Endodermal cell (in vitro differentiated cells): ENCODE results near the gene RHBDF2. TPM values are rescaled to one million over a fixed set of nuclear protein-coding genes. Genes with fewer than 3 reads are reported as not detected.

Experiments
- DNase-seq: peaks from one replicate; pipeline ENCODE4 v3.0.0-alpha.2; 2017
- H3K27ac ChIP-seq: 2 replicates; pipeline ENCODE4 v1.5.1; 2013; ENCODE audit warnings: mild to moderate bottlenecking, low read depth, low read length, moderate library complexity
- H3K27me3 ChIP-seq: 2 replicates; pipeline ENCODE4 v1.6.1; 2013; ENCODE audit warnings: mild to moderate bottlenecking, low read length, moderate library complexity; ENCODE audit not compliant: insufficient read depth, control insufficient read depth, poor library complexity, severe bottlenecking
- H3K36me3 ChIP-seq: 2 replicates; pipeline ENCODE4 v1.7.0; 2013; ENCODE audit warnings: mild to moderate bottlenecking, low read length, moderate library complexity; ENCODE audit not compliant: control insufficient read depth, insufficient read depth
- H3K4me1 ChIP-seq: one replicate; pipeline ENCODE4 v1.7.0; 2013; ENCODE audit warnings: low read length; ENCODE audit not compliant: control insufficient read depth, insufficient read depth
- H3K4me3 ChIP-seq: 2 replicates; pipeline ENCODE4 v1.5.1; 2013; ENCODE audit warnings: mild to moderate bottlenecking, low read length, moderate library complexity
- H3K9ac ChIP-seq: 2 replicates; pipeline ENCODE4 v1.6.1; 2013; ENCODE audit warnings: mild to moderate bottlenecking, low read length, moderate library complexity; ENCODE audit not compliant: poor library complexity, severe bottlenecking; ENCODE audit errors: extremely low read depth
- H3K9me3 ChIP-seq: 2 replicates; pipeline ENCODE4 v1.6.1; 2013; ENCODE audit warnings: mild to moderate bottlenecking, low read length, moderate library complexity; ENCODE audit not compliant: control insufficient read depth
- H3K27ac Mint-ChIP-seq: 2 replicates; pipeline ENCODE4 v1.8.0; 2020; ENCODE audit warnings: mixed read lengths
- H3K27me3 Mint-ChIP-seq: 2 replicates; pipeline ENCODE4 v1.8.0; 2021; ENCODE audit warnings: mild to moderate bottlenecking, mixed read lengths; ENCODE audit not compliant: insufficient read depth
- H3K36me3 Mint-ChIP-seq: 2 replicates; pipeline ENCODE4 v1.8.0; 2020; ENCODE audit warnings: low read depth, mixed read lengths
- H3K4me1 Mint-ChIP-seq: 2 replicates; pipeline ENCODE4 v1.8.0; 2020; ENCODE audit warnings: mixed read lengths
- H3K4me3 Mint-ChIP-seq: 2 replicates; pipeline ENCODE4 v1.8.0; 2020; ENCODE audit warnings: mild to moderate bottlenecking, moderate library complexity, mixed read lengths
- H3K9me3 Mint-ChIP-seq: 2 replicates; pipeline ENCODE4 v1.8.0; 2020; ENCODE audit warnings: mild to moderate bottlenecking, mixed read lengths
- CTCF ChIP-seq: fragments of 200-600 bp; sonication (generic); conservative IDR thresholded peaks from 2 replicates; pipeline ENCODE4 v1.5.0; 2021; ENCODE audit warnings: antibody characterized with exemption, mild to moderate bottlenecking
- WGBS, 2 experiments: methylation state at CpG; one replicate each; pipeline versions ENCODE4 v1.1.5 to v1.1.7; 2013; ENCODE audit warnings: missing lambda C conversion rate in 2 of 2, mixed read lengths in 1 of 2; ENCODE audit not compliant: insufficient coverage in 1 of 2, insufficient read length in 1 of 2; 5-methylcytosine and 5-hydroxymethylcytosine counted together
- total RNA-seq, 2 donors: library from RNA; stranded (reverse); fragmentation: NEBNext Ultra II Directional in 1 of 2; extraction: Animal tissue kit (Norgen Biotek cat#: 25700) in 1 of 2; gene quantifications; 2 replicates in 1 of 2; 3 replicates in 1 of 2; pipeline ENCODE4 v1.2.1, GENCODE V29; 2021

RHBDF2 gene
- total RNA-seq, 2 donors from 2014 or later, result 28.5 to 31.1 TPM

- Mint-ChIP-seq H3K4me3 (no peak overlapping the region), H3K4me1 (no peaks in the 10 kb centered on the region), H3K9me3 (no peaks in the 10 kb centered on the region), H3K36me3 (peaks cover 14% of the 10 kb centered on the region), H3K27ac (no peak overlapping the region), H3K27me3 (no peaks in the 10 kb centered on the region)
- H3K4me3 ChIP-seq, result no peak overlapping the region
- no peaks in the 10 kb centered on the region for H3K9me3 ChIP-seq
- no peaks in the 10 kb centered on the region for H3K4me1 ChIP-seq
- H3K27ac ChIP-seq, result no peak overlapping the region
- no peak for DNase-seq
- H3K9ac ChIP-seq, result no peak overlapping the region
- no peaks in the 10 kb centered on the region for H3K27me3 ChIP-seq
- WGBS, 2 experiments, result 93% methylated on average over 8 to 10 of the region's 10 CpGs
- no peak for TF ChIP-seq CTCF
- no peaks in the 10 kb centered on the region for H3K36me3 ChIP-seq
These were observed 23.1 kb downstream of the RHBDF2 start for GRCh38 chr17:76478097-76478496.

DNA sequence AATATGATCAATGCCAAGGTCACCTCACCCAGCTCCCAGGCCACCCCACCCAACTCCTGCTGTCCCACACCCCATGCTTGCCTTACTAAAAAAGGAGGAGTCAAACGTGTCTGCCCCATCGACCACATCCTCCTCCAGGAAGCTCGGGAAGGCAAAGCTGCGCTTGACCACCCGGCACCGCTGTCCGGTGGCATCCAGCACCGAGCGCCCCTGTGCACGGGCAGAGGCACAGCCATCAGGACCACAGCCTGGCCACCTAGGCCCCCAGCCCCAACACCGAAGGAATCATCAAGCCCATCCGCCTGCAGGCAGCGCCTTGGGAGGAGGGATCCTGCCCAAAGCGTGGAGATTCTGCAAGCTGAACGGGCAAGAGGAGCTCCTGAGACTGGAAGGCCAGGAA, 23.6 kb downstream of the RHBDF2 start:
- no peak overlapping the region for H3K27ac ChIP-seq
- no peaks in the 10 kb centered on the region for H3K27me3 ChIP-seq
- no peaks in the 10 kb centered on the region for H3K4me1 ChIP-seq
- no peak overlapping the region for H3K9ac ChIP-seq
- Mint-ChIP-seq H3K4me1 (no peaks in the 10 kb centered on the region), H3K27me3 (no peaks in the 10 kb centered on the region), H3K9me3 (no peaks in the 10 kb centered on the region), H3K4me3 (no peak overlapping the region), H3K27ac (no peak overlapping the region), H3K36me3 (peaks cover 14% of the 10 kb centered on the region)
- no peak for DNase-seq
- WGBS, 2 experiments, result 93 to 95% methylated on average over 12 to 15 of the region's 15 CpGs
- no peaks in the 10 kb centered on the region for H3K9me3 ChIP-seq
- no peak for TF ChIP-seq CTCF
- no peak overlapping the region for H3K4me3 ChIP-seq
- H3K36me3 ChIP-seq, result no peaks in the 10 kb centered on the region

DNA sequence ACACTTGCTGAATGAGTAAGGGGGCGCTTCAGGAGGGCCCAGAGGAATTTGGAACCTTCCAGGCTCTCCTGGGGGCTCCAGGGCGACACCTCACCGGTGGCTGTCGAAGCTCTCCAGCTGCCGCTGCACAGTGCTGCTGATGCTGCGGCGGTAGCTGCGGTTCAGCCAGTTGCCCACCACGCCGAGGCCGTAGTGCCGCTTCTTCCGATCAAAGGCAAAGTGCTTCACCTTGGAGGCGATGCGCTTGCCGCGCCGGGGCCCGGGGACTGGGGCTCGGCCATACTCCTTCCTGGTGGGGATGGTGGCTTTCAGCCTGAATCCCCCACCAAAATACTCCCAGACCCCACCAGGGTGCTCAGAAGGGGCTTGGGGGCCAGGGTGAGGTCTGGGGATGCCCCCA, 24.5 kb downstream of the RHBDF2 start:
- no peak overlapping the region for H3K27ac Mint-ChIP-seq
- no peaks in the 10 kb centered on the region for H3K4me1 ChIP-seq
- DNase-seq, result no peak
- H3K27me3 ChIP-seq, result no peaks in the 10 kb centered on the region
- H3K36me3 Mint-ChIP-seq, result peaks cover 14% of the 10 kb centered on the region
- no peaks in the 10 kb centered on the region for H3K9me3 Mint-ChIP-seq
- no peaks in the 10 kb centered on the region for H3K4me1 Mint-ChIP-seq
- no peak overlapping the region for H3K9ac ChIP-seq
- H3K27ac ChIP-seq, result no peak overlapping the region
- TF ChIP-seq CTCF, result no peak
- 95 to 98% methylated on average over 12 to 20 of the region's 20 CpGs for WGBS, 2 experiments
- no peaks in the 10 kb centered on the region for H3K27me3 Mint-ChIP-seq
- H3K36me3 ChIP-seq, result no peaks in the 10 kb centered on the region
- H3K4me3 Mint-ChIP-seq, result no peak overlapping the region
- H3K4me3 ChIP-seq, result no peak overlapping the region
- no peaks in the 10 kb centered on the region for H3K9me3 ChIP-seq
